Kidney (tissue), 14 donors: ENCODE results near the gene C2orf92. TPM values are rescaled to one million over a fixed set of nuclear protein-coding genes. Genes with fewer than 3 reads are reported as not detected.

Experiments used
- DNase-seq, 5 donors: peaks; one replicate each; pipeline ENCODE4 v3.0.0-alpha.2; 2013 to 2020
- FAIRE-seq: peaks from 2 replicates; lab custom pipeline; 2012; peaks lifted over from hg19 to GRCh38; lab: Jason Lieb, UNC
- H3K27ac ChIP-seq, 2 donors: one replicate each; pipeline ENCODE4 v1.7.0; 2013; ENCODE audit warnings: low read depth in 2 of 2, low read length in 2 of 2, inconsistent platforms in 1 of 2
- H3K27me3 ChIP-seq: one replicate; pipeline ENCODE4 v1.7.1; 2013; ENCODE audit warnings: low read length, inconsistent platforms; ENCODE audit not compliant: control insufficient read depth, insufficient read depth
- H3K36me3 ChIP-seq, 3 donors: one replicate each; pipeline versions ENCODE4 v1.7.0 to v1.7.1; 2013; ENCODE audit warnings: low read length in 3 of 3, control low read depth in 1 of 3, inconsistent platforms in 1 of 3; ENCODE audit not compliant: insufficient read depth in 3 of 3, control insufficient read depth in 2 of 3
- H3K4me1 ChIP-seq, 3 donors: one replicate each; pipeline versions ENCODE4 v1.7.0 to v1.7.1; 2013; ENCODE audit warnings: low read length in 3 of 3, inconsistent platforms in 1 of 3, low read depth in 1 of 3; ENCODE audit not compliant: control insufficient read depth in 2 of 3, insufficient read depth in 2 of 3
- H3K4me3 ChIP-seq, 3 donors: one replicate each; pipeline versions ENCODE4 v1.7.0 to v1.8.1; 2013; ENCODE audit warnings: low read length in 3 of 3, control low read depth in 1 of 3, inconsistent platforms in 1 of 3
- H3K9ac ChIP-seq, 3 donors: one replicate each; pipeline versions ENCODE4 v1.7.0 to v1.7.1; 2013; ENCODE audit warnings: low read length in 3 of 3, control low read depth in 1 of 3, inconsistent platforms in 1 of 3
- H3K9me3 ChIP-seq, 3 donors: one replicate each; pipeline versions ENCODE4 v1.7.0 to v1.7.1; 2013; ENCODE audit warnings: low read length in 3 of 3, control low read depth in 1 of 3, inconsistent platforms in 1 of 3; ENCODE audit not compliant: control insufficient read depth in 2 of 3, insufficient read depth in 1 of 3
- intact Hi-C: fragments of 100-400 bp; cut with DNase I; formaldehyde crosslinking; loops from one replicate; pipeline ENCODE4 v1.11.1; 2022
- polyA plus RNA-seq: library from polyadenylated mRNA; stranded (reverse); fragments of 350-450 nt; fragmentation: Illumina TruSeq; extraction: RNeasy Lipid Tissue Mini Kit (QIAGEN cat#74804); gene quantifications from one replicate; pipeline ENCODE4 v1.2.3, GENCODE V29; 2014; ENCODE audit warnings: low read depth, low replicate concordance; ENCODE audit not compliant: insufficient read depth
- total RNA-seq: library from RNA; stranded (reverse); fragmentation: NEBNext Ultra II Directional; extraction: Animal tissue kit (Norgen Biotek cat#: 25700); gene quantifications from one replicate; pipeline ENCODE4 v1.2.1, GENCODE V29; 2021
- TF ChIP-seq, protein P1 (sequence below): IDR thresholded peaks from 3 replicates; pipeline ENCODE4 v1.5.1; 2012; ENCODE audit warnings: mild to moderate bottlenecking, moderate library complexity, borderline replicate concordance; ENCODE audit not compliant: insufficient read depth; ENCODE audit errors: extremely low read depth
- donor health status: control.
- donor health status: control.
- donor health status: control.
- donor health status: control.
- donor health status: control.
- donor health status: DM: yes; HTN: yes; CAD: no.
- donor health status: Normal renal cell carcinoma (clear cell type).

Gene C2orf92
- total and polyA plus RNA-seq, 2 donors from 2014 or later = 3.3 to 7.3 TPM

GRCh38 chr2:97713296-97714083 lies 44.0 kb downstream of the C2orf92 start, which contains the start of gene ZAP70:
Gene ZAP70 (plus strand): TSS chr2:97713576. CDS start chr2:97724037, 10,461 bp downstream.
- DNase-seq = peak in 3 of 5 donors; percentile 26 to 76 (median 45)
- Histone ChIP-seq H3K4me1 (peaks cover 0 to 2% (median 0%) of the 10 kb centered on the region in 3 donors), H3K9ac (no peak within 1 kb of the TSS), H3K9me3 (no peaks in the 10 kb centered on the region), H3K27me3 (no peaks in the 10 kb centered on the region), H3K36me3 (no peaks in the 10 kb centered on the region), H3K27ac (no peak within 1 kb of the TSS), H3K4me3 (no peak within 1 kb of the TSS)
- TF ChIP-seq, protein P1, sequence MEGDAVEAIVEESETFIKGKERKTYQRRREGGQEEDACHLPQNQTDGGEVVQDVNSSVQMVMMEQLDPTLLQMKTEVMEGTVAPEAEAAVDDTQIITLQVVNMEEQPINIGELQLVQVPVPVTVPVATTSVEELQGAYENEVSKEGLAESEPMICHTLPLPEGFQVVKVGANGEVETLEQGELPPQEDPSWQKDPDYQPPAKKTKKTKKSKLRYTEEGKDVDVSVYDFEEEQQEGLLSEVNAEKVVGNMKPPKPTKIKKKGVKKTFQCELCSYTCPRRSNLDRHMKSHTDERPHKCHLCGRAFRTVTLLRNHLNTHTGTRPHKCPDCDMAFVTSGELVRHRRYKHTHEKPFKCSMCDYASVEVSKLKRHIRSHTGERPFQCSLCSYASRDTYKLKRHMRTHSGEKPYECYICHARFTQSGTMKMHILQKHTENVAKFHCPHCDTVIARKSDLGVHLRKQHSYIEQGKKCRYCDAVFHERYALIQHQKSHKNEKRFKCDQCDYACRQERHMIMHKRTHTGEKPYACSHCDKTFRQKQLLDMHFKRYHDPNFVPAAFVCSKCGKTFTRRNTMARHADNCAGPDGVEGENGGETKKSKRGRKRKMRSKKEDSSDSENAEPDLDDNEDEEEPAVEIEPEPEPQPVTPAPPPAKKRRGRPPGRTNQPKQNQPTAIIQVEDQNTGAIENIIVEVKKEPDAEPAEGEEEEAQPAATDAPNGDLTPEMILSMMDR = no peak
- no peak for FAIRE-seq
- intact Hi-C loops = no loop called here

DNA sequence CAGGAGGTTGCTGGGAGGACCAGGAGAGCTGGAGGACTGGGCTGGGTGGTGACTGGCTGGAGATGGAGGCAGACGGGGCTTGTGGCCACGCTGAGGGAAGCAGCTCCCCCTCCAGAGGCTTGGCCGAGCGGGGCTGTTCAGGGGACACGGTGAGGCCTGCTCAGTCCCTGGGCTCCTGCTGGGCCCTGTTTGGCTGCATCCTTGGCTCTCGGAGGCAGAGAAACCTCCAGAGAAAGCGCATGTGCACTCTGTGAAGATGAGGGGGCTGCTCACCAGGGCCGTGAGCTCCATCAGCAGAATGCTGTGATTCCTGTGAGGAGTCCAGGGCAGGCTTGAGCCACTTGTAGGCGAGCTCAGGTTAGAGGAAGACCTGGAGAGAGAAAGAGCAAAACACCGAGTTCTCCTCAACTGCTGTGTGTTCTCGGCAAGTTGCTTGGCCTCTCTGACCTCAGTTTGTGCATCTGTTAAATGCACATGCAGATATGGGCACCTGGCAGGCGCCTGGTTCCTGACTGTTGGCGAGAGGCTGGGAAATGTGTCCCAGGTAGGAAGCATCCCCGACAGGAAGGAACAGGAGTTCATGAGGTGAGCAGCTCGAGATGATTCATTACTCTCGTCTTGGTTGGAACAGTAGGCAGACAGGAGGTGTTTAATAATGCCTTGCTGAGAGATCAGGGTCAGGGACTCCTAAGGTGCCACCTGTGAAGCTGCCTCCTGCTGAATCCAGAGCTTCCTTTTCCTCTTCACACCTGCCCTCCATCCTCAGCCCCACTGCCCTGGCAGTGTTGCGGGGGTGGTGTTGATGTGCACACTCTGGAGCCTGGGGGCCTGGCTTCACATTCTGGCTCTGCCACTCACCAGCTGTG lies 44.8 kb downstream of the C2orf92 start:
- intact Hi-C loops = no loop called here
- Histone ChIP-seq H3K9ac (no peak overlapping the region), H3K36me3 (no peaks in the 10 kb centered on the region), H3K27me3 (no peaks in the 10 kb centered on the region), H3K9me3 (no peaks in the 10 kb centered on the region), H3K4me1 (peaks cover 0 to 2% (median 0%) of the 10 kb centered on the region in 3 donors), H3K4me3 (no peak overlapping the region), H3K27ac (no peak overlapping the region)
- DNase-seq (peak in 2 of 5 donors; percentile 34 to 74), FAIRE-seq (no peak)
- TF ChIP-seq, protein P1 = no peak

DNA sequence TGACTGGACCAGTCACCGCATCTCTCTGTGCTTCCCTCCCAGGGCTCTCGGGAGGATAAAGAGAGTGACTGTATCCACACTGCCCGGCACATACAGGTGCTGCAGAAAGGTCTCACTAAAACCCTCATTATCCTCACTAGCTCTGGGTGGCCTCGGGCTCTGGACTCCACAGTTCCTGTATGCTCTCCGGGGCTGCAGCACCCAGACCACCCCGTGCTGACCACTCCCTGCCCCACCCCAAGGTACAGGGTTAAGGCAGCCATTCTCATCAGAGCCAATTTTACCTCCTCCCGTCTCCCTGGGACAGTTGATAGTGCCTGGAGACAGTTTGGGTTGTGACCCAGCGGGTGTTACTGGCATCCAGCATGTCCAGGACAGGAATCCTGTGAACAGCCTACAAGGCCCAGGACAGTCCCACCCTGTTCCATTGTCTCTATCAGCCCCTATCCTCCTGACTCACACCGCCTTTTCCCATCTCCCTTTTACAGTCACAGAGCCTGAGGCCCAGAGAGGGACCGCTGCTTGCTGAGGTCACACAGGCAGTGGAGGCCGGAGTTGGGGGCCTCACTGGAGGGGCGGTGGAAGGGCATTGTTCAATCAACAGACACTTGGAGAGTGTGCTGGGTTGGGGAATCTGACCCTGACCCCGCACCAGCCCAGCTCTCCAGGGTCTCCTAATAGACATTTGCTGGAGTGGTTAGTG lies 45.6 kb downstream of the C2orf92 start:
- DNase-seq (peak in 2 of 5 donors; percentile 33 to 57), FAIRE-seq (no peak)
- no peak overlapping the region for H3K4me3 ChIP-seq
- TF ChIP-seq, protein P1 = no peak
- H3K4me1 ChIP-seq = peaks cover 0 to 2% (median 0%) of the 10 kb centered on the region in 3 donors
- intact Hi-C loops = no loop called here
- no peaks in the 10 kb centered on the region for H3K9me3 ChIP-seq
- H3K27me3 ChIP-seq = no peaks in the 10 kb centered on the region
- no peak overlapping the region for H3K27ac ChIP-seq
- H3K36me3 ChIP-seq = no peaks in the 10 kb centered on the region
- H3K9ac ChIP-seq = no peak overlapping the region
